ENCODE data around the gene SIPA1L3. TPM values are rescaled to one million over a fixed set of nuclear protein-coding genes. Genes with fewer than 3 reads are reported as not detected.
A peak's percentile ranks its signal among the peaks of the same experiment; 100 is the strongest.

SIPA1L3 gene
- total and polyA plus RNA-seq, 2 of the 13 experiments (the other 11 are each of a cell fraction or from before 2014, with no cell fraction given), result 5.5 to 7.7 TPM

- TF ChIP-seq GLI4 (CRISPR knock-in tag; IDR thresholded peaks at IDR 0.05; ENCODE audit: borderline replicate concordance) (peak; percentile 59; the same call in 1 of the 2 replicates), CENPBD1 (CRISPR knock-in tag; IDR thresholded peaks at IDR 0.05; ENCODE audit: borderline replicate concordance, low read depth) (no peak), LCORL (IDR thresholded peaks at IDR 0.05) (no peak), LCORL (CRISPR knock-in tag; IDR thresholded peaks at IDR 0.05) (peak; percentile 85; the same call in 1 of the 2 replicates), ZNF317 (CRISPR knock-in tag; IDR thresholded peaks at IDR 0.05) (no peak), ZNF33A (CRISPR knock-in tag; IDR thresholded peaks at IDR 0.05; ENCODE audit: borderline replicate concordance) (no peak), ZNF430 (CRISPR knock-in tag; IDR thresholded peaks at IDR 0.05) (no peak), ZNF629 (CRISPR knock-in tag; conservative IDR thresholded peaks at IDR 0.05) (no peak), ZNF672 (CRISPR knock-in tag; IDR thresholded peaks at IDR 0.05) (no peak), TAF1 (CRISPR knock-in tag; IDR thresholded peaks at IDR 0.05) (peak; percentile 42; the same call in 1 of the 2 replicates), CHCHD3 (CRISPR knock-in tag; IDR thresholded peaks at IDR 0.05) (no peak), HES4 (CRISPR knock-in tag; IDR thresholded peaks at IDR 0.05; ENCODE audit: borderline replicate concordance) (no peak), NKX3-1 (CRISPR knock-in tag; IDR thresholded peaks at IDR 0.05) (no peak), ZNF646 (CRISPR knock-in tag; IDR thresholded peaks at IDR 0.05) (peak; percentile 87), PBX3 (CRISPR knock-in tag; IDR thresholded peaks at IDR 0.05; ENCODE audit: borderline replicate concordance) (no peak), SSRP1 (CRISPR knock-in tag; IDR thresholded peaks at IDR 0.05) (no peak), EHMT2 (IDR thresholded peaks at IDR 0.05; ENCODE audit: borderline replicate concordance, low read depth, low read length) (no peak)
- TF ChIP-seq, protein P1, sequence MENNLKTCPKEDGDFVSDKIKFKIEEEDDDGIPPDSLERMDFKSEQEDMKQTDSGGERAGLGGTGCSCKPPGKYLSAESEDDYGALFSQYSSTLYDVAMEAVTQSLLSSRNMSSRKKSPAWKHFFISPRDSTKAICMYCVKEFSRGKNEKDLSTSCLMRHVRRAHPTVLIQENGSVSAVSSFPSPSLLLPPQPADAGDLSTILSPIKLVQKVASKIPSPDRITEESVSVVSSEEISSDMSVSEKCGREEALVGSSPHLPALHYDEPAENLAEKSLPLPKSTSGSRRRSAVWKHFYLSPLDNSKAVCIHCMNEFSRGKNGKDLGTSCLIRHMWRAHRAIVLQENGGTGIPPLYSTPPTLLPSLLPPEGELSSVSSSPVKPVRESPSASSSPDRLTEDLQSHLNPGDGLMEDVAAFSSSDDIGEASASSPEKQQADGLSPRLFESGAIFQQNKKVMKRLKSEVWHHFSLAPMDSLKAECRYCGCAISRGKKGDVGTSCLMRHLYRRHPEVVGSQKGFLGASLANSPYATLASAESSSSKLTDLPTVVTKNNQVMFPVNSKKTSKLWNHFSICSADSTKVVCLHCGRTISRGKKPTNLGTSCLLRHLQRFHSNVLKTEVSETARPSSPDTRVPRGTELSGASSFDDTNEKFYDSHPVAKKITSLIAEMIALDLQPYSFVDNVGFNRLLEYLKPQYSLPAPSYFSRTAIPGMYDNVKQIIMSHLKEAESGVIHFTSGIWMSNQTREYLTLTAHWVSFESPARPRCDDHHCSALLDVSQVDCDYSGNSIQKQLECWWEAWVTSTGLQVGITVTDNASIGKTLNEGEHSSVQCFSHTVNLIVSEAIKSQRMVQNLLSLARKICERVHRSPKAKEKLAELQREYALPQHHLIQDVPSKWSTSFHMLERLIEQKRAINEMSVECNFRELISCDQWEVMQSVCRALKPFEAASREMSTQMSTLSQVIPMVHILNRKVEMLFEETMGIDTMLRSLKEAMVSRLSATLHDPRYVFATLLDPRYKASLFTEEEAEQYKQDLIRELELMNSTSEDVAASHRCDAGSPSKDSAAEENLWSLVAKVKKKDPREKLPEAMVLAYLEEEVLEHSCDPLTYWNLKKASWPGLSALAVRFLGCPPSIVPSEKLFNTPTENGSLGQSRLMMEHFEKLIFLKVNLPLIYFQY (CRISPR knock-in tag; IDR thresholded peaks at IDR 0.05; ENCODE audit: borderline replicate concordance), result no peak; the same call in 1 of the 2 replicates
These were observed 25.1 kb downstream of the SIPA1L3 start (continued) for GRCh38 chr19:37931881-37932655.
